DMS79 treated with DMSO at 0.1 percent for 48 hours (cell line): Measurements from ENCODE around the gene MTMR2.
"Not testable (repeated sequence)": the region's sequence is repeated elsewhere in the genome, so short reads cannot be mapped to it uniquely, and the experiment has no call there.

ENCODE experiments used
- DNase-seq: peaks from one replicate; lab custom pipeline; 2025; lab: John Stamatoyannopoulos, UW

Gene MTMR2

DNA sequence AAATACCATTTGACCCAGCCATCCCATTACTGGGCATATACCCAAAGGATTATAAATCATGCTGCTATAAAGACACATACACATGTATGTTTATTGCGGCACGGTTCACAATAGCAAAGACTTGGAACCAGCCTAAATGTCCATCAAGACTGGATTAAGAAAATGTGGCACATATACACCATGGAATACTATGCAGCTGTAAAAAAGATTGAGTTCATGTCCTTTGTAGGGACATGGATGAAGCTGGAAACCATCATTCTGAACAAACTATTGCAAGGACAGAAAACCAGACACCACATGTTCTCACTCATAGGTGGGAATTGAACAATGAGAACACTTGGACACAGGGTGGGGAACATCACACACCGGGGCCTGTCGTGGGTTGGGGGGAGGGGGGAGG is 112.9 kb downstream of the MTMR2 start:
- DNase-seq, result not testable (repeated sequence)

DNA sequence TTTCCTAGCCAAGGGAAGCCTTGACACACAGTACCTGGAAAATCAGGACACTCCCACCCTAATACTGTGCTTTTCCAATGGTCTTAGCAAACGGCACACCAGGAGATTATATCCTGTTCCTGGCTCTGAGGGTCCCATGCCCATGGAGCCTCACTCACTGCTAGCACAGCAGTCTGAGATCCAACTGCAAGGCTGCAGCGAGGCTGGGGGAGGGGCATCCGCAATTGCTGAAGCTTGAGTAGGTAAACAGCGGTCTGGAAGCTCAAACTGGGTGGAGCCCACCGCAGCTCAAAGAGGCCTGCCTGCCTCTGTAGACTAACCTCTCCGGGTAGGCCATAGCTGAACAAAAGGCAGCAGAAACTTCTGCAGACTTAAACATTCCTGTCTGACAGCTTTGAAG is 117.4 kb downstream of the MTMR2 start:
- DNase-seq, result not testable (repeated sequence)

DNA sequence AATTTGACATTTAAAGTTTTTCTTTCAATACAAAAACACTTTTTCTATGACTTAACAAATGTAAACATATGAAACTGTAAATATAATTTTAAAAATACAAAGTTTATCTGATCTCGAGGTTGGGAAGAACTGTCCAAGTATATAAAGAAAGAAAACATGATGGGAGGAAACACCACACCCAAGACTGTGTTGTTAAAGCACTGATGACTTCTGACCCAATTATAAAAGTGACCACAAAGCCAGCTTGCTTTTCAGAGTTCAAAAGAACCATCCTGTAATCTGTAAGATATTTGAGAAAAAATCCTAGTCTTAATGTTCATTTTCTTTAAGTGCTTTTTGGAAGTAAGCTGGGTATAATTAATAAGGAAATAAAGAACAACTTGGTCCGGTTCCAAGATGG is 118.0 kb downstream of the MTMR2 start:
- no peak for DNase-seq

DNA sequence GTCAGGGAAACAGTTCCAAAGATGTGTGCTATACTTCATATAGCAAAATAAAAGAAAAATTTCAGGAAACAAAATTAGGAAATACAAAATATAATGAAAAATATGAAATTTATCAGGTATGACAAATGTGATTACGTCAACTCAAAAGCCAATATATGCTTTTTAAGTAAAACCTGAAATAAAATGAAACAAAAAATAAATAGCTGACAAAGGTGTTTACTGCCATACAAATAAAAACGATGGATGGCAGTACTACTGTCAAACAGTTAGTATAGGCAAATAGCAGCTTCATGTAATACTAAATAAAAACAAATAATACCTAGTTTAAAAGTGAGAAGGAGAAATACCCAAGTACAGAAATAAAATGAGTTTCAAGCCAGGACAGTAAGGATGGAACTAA is 119.9 kb downstream of the MTMR2 start:
- no peak for DNase-seq

DNA sequence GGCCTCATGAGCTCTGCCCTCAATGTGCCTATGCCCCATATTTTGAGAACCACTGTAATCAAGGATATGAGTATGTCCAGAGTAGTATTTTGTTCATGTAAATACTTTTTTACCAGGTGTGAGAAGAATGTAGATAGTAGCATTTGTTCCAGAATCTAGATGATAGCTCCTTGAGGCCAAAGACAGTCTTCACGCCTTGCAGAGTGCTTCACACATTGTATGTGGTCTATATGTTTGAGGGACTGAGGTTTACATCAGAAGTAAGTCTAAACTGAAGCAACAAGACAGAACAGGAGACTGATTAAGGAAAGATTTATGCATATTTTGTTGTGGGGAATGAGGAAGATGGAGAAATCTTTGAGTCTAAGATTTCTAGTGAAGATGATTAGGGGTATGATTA is 121.1 kb downstream of the MTMR2 start:
- no peak for DNase-seq

DNA sequence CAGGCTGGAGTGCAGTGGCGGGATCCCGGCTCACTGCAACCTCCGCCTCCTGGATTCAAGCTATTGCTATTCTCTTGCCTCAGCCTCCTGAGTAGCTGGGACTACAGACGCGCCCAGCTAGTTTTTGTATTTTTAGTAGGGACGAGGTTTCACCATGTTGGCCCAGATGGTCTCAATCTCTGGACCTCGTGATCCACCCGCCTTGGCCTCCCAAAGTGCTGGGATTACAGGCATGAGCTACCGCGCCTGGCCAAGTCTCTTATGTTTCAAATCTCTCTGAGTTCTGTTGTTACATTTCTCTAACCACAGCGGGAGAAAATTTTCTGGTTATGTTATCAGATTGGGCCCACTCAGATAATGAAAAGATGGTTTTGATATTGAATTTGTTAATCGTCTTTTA is 123.5 kb downstream of the MTMR2 start:
- no peak for DNase-seq

DNA sequence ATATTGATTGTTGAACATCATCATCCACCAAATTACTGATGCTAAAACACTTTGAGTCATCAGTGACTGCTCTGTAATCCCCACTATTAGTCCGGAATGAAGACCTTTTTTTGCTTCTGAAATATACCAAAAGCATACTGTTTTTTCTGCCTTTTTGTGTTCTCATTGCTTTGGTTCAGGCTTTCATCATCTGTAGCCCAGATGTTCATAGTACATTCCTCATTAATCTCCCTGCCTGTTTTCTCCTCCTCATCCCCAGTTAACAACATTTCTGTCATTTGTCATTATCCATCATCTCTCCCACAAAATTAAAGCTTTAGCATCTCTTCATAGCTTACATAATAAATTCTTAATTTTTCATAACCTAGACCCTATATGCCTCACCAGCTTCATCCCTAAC is 124.4 kb downstream of the MTMR2 start:
- no peak for DNase-seq

DNA sequence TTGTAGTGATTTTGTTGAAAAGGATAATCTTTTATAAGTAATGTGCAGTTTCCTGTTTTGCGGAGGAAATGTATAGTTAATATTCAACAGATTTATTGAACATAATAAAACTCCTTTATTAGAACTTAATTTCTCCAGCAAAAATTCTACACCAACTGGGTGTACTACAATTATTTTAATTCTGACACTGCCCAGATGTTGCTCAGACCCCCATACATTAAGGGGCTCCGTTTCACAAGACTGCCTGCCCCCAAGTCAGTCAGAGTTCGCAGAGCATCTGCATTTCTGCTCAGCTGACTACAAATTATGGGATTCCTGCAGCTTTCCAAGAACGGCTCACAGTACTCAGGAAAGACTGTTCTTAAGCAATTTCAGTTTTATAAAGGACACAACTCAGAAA is 127.4 kb downstream of the MTMR2 start:
- DNase-seq, result no peak

DNA sequence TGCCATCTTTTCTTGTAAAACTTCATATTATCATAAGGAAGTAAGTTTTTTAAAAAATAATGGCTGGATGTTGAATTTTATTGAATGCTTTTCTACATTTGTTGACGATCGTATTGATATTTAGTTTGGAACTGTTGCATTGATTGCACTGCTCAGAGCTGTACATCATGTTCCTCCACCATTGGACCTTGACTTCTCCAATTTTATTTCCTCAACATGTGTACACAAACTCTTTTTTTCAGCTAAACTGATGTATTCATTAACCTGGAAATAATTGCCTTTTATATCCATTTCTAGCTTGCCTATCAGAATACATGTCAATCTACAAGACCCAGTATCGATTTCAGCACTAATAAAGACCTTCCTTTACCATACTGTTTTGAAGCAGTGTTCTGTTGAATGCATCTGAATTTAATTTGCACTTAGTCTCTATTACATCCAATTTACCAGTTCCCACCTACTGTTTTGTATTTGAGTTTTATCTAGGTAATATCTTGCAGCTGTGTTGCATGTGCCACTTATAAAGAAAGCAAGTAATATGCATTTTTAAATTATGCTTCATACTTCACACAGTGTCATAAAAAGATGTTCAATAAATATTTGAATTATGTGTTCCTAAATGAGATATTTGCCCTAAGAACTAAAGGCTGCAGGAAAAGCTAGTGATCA is 128.1 kb downstream of the MTMR2 start:
- no peak for DNase-seq

DNA sequence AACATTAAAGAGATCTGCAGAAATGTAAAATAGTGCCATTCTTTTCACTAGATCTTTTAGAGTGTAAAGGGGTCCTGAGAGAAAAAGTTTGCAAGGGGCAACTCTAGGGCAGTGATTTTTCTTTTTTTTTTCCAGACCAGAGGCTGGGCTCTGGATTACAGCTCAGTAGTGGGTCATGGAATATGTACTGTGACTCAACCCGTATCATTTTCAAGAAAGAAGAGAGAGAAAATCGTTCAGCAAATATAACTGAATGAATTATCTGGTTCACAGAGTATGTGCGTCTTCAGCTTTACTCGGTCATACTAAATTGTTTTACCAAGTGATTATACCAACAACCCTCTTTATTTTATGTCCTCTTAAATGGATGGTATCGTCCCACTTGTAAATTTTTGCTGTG is 129.8 kb downstream of the MTMR2 start:
- DNase-seq, result no peak

DNA sequence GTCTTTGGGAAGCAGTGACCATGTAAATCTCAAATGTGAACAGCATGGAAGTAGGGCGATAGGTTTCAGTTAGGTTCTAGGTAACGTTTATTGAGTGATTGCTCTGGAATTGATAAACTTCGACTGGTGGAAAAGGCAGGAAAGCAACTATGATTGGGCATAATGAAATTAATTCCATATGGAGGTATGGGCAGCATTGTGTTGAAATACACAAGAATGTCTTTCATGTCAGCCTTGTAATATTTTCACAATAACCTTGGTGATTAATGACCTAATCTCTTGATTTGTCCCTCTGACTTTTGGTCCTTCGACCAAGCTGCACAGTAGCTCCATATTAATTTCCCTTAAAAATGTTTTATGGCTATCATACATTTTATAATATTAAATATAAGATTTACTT is 130.8 kb downstream of the MTMR2 start:
- no peak for DNase-seq

DNA sequence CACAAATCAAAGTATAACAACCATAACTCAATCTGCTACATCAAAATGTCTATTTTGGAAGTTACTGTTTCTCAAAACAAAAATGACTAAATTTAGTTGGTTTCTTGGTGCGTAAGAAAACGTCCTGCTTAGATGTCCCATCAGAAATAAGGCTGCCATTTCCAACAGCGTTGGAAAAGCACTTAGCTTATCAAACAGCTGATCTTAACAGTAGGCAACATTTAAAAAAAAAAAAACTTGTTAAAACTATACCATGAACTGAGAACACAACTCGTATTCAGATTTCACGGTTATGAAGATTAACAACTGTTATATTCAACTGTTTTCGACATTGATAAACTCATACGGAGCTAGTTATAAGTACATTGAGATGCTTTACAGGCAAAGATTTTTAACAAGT is 131.2 kb downstream of the MTMR2 start:
- no peak for DNase-seq

DNA sequence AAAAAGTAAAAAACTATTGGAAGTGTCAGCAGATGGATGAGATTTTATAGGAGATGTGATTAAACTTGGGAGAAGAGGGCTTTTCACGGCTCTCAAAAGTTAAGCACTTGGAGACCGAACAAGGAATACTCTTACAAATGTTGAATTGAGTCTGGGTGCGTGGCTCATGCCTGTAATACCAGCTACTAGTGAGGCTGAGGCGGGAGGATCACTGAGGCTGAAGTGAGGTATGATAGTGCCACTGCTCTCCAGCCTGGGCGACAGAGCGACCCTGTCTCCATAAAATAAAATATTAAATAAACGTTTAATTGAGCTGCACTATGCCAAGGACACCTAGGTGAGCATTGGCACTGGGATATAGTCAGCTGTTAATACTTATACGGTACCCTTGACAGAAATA is 131.7 kb downstream of the MTMR2 start:
- DNase-seq, result no peak

DNA sequence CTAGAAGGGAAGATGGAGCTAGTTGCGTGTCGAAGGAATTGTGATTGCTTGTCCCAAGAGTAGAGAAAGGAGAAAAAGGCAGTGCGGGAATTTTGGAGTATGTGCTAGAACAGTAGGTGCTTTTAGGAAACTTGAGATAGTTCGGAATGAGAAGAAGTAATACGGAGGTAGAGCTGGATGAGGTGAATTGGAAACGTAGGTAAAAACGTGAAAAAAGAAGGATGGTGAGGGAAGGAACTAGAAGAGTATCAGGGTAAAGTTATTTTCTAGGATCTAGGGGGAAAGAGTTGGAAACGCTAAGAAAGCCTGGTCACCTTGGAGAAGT is 132.2 kb downstream of the MTMR2 start:
- no peak for DNase-seq

DNA sequence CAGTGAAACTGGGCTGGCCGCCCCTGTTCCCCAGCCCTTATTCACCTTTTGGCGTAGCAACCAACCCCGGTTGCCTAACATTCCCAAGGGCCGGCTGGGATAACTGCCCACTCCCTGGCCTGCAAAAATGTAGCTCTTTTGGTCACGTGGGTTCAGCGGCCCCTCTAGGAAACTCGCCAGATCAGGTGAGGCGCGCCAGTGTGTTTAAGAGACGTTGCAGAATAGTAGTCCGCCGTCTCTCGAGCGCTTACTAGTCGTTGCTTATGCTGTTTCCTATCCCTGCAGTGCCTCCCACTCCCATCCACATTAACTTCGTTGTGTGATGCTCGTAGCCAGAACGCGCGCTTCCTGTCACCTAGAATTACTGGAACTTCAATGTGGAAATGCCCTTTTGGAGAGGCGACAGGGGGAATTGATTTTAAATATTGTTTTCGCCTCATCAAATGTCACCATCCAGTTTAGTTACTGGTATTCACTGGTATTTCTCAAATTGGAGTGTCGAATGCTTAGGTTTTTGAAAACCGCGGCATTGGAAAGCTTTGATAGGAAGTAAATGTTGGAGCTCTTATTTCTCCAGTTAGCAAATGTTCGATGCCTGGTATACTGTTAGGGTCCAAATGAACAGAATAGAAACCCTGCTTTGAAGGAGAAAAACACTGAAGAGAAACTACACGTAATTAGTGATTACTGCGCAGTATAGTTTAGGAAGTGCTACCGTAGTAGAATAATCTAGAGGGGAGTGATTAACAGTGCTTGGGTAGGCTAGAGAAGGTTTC is 132.8 kb downstream of the MTMR2 start:
- peak; percentile 87 for DNase-seq

DNA sequence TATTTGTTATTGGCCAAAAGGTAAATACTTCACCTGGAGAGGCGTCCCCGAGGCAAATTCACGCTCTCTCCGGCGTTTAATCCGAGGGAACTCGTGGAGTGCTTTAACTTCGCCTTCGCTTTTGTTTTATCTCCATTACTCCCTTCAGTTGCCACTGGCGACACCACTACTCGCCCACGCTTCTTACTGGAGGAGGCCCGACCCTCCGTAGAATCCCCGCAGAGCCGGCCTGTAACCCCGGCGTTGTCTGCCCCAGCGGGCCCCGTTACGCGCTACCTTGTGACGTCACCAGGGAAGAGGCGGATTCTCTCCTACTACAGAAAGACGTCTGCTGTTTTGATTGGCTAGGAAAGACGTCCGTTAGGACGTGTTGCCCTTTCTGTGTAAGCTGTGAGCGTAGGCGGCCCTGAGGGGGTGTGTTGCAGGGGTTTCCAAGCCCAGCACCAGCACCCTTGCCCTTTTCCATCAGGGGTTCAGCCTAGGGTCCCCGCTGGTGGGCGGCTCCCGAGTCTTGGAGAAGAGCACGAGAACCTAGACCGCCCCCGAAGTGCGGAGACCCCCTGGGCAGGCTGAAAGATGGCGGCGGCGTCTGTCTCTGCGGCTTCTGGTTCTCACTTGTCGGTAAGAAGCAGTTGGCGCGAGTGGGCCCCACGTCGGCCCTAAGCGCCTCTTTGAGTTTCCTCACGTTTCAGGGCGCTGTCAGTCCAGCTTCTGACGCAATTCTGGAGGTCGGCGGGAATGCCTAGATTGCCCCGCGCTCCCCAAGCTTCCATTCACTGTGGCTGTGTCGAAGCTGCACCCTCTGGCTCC is 133.6 kb downstream of the MTMR2 start, which contains the start of gene CEP57:
Gene CEP57, plus strand, starts transcription at position 376 of the 810 bp plus-strand sequence. Its CDS starts 201 bp downstream, at position 577.
- DNase-seq, result peak; percentile 97

DNA sequence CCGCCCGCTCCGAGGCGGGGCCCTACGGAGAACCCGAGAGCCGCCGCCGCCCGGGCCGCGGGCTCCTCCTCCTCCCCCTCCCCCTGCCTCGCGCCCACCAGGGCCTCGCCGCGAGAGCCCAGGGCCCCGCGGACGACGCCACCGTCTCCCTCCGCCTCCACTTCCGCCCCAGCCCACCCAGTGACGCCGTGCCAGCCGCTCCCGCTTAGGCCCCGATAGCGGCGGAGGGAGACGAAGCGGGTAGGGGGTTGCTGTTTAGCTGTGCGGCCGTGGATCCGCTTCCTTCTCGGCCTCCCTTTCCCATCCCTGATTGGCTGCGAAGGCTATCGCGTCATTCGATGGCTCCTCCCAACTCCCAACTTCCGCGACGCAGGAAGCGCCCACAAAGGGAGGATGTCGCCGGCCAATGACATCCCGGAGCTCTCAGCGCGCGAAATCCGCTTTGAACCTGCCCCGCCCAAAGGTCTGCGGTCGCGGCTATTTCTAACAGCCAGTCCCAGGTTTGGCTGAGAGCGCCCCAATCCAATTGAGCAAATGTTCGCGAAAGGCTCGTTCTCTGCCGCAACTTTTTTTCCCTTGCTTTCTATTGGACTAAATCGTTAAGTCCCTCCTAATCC is 134.3 kb downstream of the MTMR2 start, which contains the start of gene FAM76B:
Gene FAM76B, minus strand, starts transcription at position 277 of the 617 bp plus-strand sequence. CDS start 304 bp downstream, outside the sequence.
- DNase-seq, result peak; percentile 98

DNA sequence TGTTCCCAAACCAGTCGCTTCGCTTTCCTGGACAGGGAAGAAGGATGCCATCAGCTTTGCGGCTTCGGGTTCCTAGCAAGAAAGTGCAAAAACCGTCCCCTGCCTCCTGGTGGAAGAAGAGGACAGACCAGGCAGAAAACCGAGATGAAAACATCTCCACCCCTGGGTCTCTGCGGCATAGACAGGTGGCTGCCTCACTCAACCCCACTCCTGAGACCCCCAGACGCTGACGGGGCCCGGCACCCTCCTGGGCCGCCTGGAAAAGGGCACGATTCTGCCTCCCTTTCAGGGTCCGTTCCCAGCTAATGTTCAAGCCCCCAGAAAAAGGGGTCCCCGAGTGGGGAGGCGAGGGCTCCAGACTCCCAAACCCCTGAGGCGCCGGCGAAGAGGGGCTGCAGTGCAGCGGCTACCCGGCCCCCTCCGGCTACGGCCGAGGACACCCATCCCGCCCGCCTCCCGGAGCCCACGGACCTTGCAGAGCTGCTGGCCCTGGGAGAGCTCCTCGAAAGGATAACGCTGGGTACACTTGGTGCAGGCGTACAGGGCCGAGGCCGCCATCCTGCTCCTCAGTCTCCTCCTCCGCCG is 134.9 kb downstream of the MTMR2 start:
- DNase-seq, result peak; percentile 37
